Nephron (organoid): ENCODE measurements around the gene MAP1B.

ENCODE experiments used
- H3K27ac Mint-ChIP-seq, 3 experiments: 2 replicates each; pipeline ENCODE4 v1.8.0; 2020; ENCODE audit warnings: mixed read lengths in 3 of 3, mild to moderate bottlenecking in 2 of 3, moderate library complexity in 1 of 3
- H3K27me3 Mint-ChIP-seq: 2 replicates; pipeline ENCODE4 v1.8.0; 2021; ENCODE audit warnings: low read depth, mild to moderate bottlenecking, moderate library complexity, mixed read lengths
- H3K36me3 Mint-ChIP-seq: 2 replicates; pipeline ENCODE4 v1.8.0; 2020; ENCODE audit warnings: low read depth, mixed read lengths
- H3K4me1 Mint-ChIP-seq: 2 replicates; pipeline ENCODE4 v1.8.0; 2020; ENCODE audit warnings: mixed read lengths
- H3K4me3 Mint-ChIP-seq, 3 experiments: 2 replicates each; pipeline ENCODE4 v1.8.0; 2020; ENCODE audit warnings: mild to moderate bottlenecking in 3 of 3, mixed read lengths in 3 of 3, moderate library complexity in 2 of 3
- H3K9me3 Mint-ChIP-seq: 2 replicates; pipeline ENCODE4 v1.8.0; 2020; ENCODE audit warnings: mixed read lengths
- CTCF ChIP-seq, 3 experiments: fragments of 200-600 bp; sonication (generic); IDR thresholded peaks; one replicate each; pipeline ENCODE4 v1.5.0; 2021; ENCODE audit warnings: antibody characterized with exemption in 3 of 3; ENCODE audit not compliant: unreplicated experiment in 3 of 3

The MAP1B gene

GRCh38 chr5:72112389-72112788 lies 5.1 kb downstream of the MAP1B start:
- H3K36me3 Mint-ChIP-seq: peaks cover 28% of the 10 kb centered on the region
- H3K27ac Mint-ChIP-seq: peak overlapping the region in 2 of 3 experiments; percentile 26 to 91
- no peaks in the 10 kb centered on the region for H3K27me3 Mint-ChIP-seq
- H3K4me3 Mint-ChIP-seq: peak overlapping the region; percentile 4 to 60 (median 33)
- TF ChIP-seq CTCF (IDR thresholded peaks at IDR 0.05; ENCODE audit: unreplicated experiment in 3 of 3): no peak
- no peaks in the 10 kb centered on the region for H3K9me3 Mint-ChIP-seq
- H3K4me1 Mint-ChIP-seq: peaks cover 40% of the 10 kb centered on the region

GRCh38 chr5:72114629-72115028 lies 7.4 kb downstream of the MAP1B start:
- Mint-ChIP-seq H3K4me1 (peaks cover 36% of the 10 kb centered on the region), H3K9me3 (no peaks in the 10 kb centered on the region), H3K36me3 (peaks cover 49% of the 10 kb centered on the region), H3K4me3 (no peak overlapping the region), H3K27ac (no peak overlapping the region), H3K27me3 (no peaks in the 10 kb centered on the region)
- no peak for TF ChIP-seq CTCF (IDR thresholded peaks at IDR 0.05; ENCODE audit: unreplicated experiment in 3 of 3)

GRCh38 chr5:72115296-72115695 lies 8.0 kb downstream of the MAP1B start:
- Mint-ChIP-seq H3K9me3 (no peaks in the 10 kb centered on the region), H3K4me3 (no peak overlapping the region), H3K27me3 (no peaks in the 10 kb centered on the region), H3K4me1 (peaks cover 29% of the 10 kb centered on the region), H3K27ac (no peak overlapping the region), H3K36me3 (peaks cover 50% of the 10 kb centered on the region)
- no peak for TF ChIP-seq CTCF (IDR thresholded peaks at IDR 0.05; ENCODE audit: unreplicated experiment in 3 of 3)

- TF ChIP-seq CTCF (IDR thresholded peaks at IDR 0.05; ENCODE audit: unreplicated experiment in 3 of 3): no peak
- Mint-ChIP-seq H3K4me3 (no peak overlapping the region), H3K36me3 (peaks cover 66% of the 10 kb centered on the region), H3K27ac (no peak overlapping the region), H3K27me3 (no peaks in the 10 kb centered on the region), H3K9me3 (no peaks in the 10 kb centered on the region), H3K4me1 (peaks cover 23% of the 10 kb centered on the region)
Measured at GRCh38 chr5:72117307-72117706, 10.0 kb downstream of the MAP1B start.

- Mint-ChIP-seq H3K4me1 (peaks cover 31% of the 10 kb centered on the region), H3K9me3 (no peaks in the 10 kb centered on the region)
Measured at GRCh38 chr5:72121052-72121779, 13.9 kb downstream of the MAP1B start.

More at GRCh38 chr5:72121052-72121779, 13.9 kb downstream of the MAP1B start:
- H3K36me3 Mint-ChIP-seq: peaks cover 61% of the 10 kb centered on the region
- H3K4me3 Mint-ChIP-seq: no peak overlapping the region
- H3K27ac Mint-ChIP-seq: peak overlapping the region in 1 of 3 experiments; percentile 18
- no peak for TF ChIP-seq CTCF (IDR thresholded peaks at IDR 0.05; ENCODE audit: unreplicated experiment in 3 of 3)
- H3K27me3 Mint-ChIP-seq: no peaks in the 10 kb centered on the region
